Stimulated activated CD8-positive, alpha-beta memory T cell treated with anti-CD3 and anti-CD28 coated beads, Interleukin-2, amount 100 ng/mL, for 1 hour (primary cell): ENCODE data around the gene CDH4.

Experiments used
- DNase-seq, 2 donors: peaks; one replicate each; pipeline ENCODE4 v3.0.0-alpha.2; 2020; ENCODE audit warnings: low read depth in 2 of 2

Gene CDH4

GRCh38 chr20:61930776-61931475 is 678.9 kb downstream of the CDH4 start:
- no peak for DNase-seq

- DNase-seq, result no peak
Measured at GRCh38 chr20:61931476-61932198, 679.6 kb downstream of the CDH4 start.

GRCh38 chr20:61932199-61932592 is 680.1 kb downstream of the CDH4 start:
- no peak for DNase-seq

DNA sequence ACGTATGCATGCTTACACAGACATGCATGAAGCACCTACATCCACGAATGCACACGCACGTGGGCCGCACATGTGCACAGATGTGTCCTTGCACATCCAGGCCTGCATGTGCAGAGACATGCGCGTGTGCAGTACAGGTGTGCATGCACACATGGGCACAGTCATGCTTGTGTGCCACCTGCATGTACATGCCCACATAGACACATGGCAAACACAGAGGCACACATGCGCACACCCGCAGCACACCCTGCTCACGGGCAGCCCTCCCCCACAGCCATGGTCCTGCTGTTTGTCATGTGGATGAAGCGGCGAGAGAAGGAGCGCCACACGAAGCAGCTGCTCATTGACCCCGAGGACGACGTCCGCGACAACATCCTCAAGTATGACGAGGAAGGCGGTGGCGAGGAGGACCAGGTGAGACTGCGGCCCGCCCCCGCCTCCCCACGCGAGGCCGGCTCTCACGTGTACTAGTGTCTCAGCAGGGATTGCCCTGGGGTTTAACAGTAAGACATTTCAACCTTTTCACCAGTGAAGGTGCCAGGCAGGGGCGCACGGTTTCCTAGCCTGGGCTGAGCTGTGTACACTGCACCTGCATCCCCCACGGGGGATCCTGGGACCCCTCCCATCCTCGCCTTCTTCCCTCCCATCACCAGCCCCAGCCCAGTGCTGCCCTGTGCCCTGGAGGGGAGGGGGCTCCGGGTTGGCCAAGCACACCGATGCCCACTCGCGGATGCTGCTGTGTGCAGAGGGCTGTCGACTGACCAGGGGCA is 680.8 kb downstream of the CDH4 start:
- no peak for DNase-seq

DNA sequence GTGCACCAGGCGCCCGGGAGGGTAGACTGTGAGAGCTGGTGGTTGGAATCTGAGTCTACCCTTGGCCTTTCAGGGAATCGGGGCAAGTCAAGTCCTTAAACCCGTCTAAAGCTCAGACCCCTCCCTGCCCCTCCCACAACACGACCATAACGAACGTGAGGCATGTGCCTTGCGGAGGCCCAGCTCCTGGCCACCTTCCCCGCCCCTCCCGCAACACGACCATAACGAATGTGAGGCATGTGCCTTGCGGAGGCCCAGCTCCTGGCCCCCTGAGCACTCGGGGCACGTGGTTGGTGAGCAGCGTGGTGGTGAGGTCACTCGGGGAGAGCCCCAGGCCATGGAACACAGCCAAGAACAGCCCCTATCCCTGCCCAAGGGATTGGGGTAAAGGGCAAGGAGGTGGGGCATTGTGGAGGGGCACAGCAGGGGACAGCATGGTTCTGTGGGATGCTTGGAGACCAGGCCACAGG is 681.5 kb downstream of the CDH4 start:
- no peak for DNase-seq

- no peak for DNase-seq
Measured at GRCh38 chr20:61933951-61934715, 682.1 kb downstream of the CDH4 start.

- no peak for DNase-seq
Measured at GRCh38 chr20:61934716-61935530, 682.9 kb downstream of the CDH4 start.

DNA sequence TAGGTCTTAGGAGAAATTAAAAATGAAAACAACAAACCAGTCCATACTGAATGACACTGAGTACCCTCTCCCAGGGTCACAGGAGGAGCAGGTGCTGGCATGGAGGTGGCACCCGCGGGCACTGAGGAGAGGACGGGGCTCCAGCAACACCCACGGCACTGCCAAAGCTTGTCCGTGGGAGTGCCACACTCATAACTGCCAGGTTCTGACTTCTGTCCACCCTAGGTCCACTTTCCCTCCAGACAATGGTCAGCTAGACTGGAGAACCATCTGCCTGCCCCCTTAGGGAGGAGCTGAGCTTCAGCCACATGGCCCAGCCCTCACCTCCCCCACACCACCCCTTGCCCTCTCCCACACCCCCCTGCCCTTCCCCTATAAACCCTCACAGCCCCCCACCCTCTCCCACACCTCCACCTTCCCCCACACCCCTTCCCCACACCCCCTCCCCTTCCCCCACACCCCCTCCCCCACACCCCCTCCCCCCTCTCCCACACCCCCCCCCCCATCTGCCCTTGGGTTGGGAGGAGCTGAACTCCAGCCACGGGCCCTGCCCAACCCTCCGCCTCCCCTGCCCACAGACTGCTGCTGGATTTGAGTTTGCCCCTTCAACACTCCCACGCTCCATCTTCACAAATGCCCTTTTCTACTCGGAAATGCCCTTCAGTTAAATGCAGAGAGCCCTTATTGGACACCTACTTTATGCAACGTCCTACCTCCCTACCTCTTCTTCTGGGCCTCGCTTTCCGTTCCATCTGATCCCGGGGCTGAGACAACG is 684.1 kb downstream of the CDH4 start:
- DNase-seq, result no peak

DNA sequence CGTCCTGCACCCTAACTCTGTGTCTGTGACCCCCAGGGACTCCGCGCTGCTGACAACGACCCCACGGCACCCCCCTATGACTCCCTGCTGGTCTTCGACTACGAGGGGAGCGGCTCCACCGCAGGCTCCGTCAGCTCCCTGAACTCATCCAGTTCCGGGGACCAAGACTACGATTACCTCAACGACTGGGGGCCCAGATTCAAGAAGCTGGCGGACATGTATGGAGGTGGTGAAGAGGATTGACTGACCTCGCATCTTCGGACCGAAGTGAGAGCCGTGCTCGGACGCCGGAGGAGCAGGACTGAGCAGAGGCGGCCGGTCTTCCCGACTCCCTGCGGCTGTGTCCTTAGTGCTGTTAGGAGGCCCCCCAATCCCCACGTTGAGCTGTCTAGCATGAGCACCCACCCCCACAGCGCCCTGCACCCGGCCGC is 684.7 kb downstream of the CDH4 start:
- no peak for DNase-seq

- no peak for DNase-seq
Measured at GRCh38 chr20:61937146-61937962, 685.3 kb downstream of the CDH4 start.

GRCh38 chr20:61937963-61938838 is 686.1 kb downstream of the CDH4 start:
- DNase-seq, result no peak

DNA sequence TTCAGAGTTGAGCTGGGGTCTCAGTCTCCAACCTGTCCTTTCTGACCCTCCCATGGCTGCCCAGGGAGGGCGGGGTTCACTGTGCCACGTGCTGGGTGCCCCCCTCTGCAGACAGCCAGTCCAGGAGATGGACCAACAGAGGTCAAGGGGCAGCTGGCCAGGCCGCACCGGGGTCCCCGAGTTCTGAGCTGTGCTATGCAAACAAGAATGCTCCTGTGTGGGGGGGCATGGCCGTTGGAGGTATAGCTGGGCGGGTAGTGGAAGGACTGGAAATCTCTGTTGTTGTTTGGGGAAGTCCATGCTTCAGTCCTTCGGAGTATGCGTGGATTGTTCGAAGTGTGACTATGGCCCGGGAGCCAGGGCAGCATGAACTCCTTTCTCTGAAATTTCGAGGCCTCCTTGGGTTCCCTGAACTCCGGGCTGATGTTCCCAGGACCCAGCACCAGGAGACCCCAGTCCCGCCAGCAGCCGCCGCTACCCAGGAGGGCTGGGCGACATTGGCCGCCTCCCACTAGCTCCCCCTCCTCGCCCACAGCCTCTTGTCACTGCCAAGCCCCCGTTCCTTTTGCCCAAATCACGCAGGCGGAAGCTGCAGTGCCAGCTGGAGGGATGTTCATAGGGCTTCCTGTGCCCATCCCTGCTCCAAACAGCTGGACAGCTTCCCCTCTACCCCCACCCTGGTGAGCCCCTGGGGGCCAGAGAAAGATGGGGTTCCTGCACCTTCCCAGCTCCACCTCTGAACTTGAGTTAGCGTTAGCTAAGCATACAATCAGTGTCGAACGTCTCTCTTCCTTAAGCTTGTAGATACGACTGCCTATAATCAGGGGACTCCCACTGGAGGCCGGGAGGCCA is 687.0 kb downstream of the CDH4 start:
- DNase-seq, result no peak

GRCh38 chr20:61939691-61940360 is 687.8 kb downstream of the CDH4 start:
- no peak for DNase-seq

GRCh38 chr20:61940491-61940890 is 688.4 kb downstream of the CDH4 start:
- no peak for DNase-seq

- DNase-seq, result no peak
Measured at GRCh38 chr20:61940976-61941720, 689.1 kb downstream of the CDH4 start.
